HG03045 (cell line): ENCODE measurements around the gene NOD1.

Experiments used
- ATAC-seq: cut with Tn5 transposase; IDR thresholded peaks from one replicate; pipeline ENCODE4 v1.9.1; 2021; ENCODE audit warnings: mild to moderate bottlenecking, moderate library complexity; ENCODE audit not compliant: unreplicated experiment

NOD1 gene

DNA sequence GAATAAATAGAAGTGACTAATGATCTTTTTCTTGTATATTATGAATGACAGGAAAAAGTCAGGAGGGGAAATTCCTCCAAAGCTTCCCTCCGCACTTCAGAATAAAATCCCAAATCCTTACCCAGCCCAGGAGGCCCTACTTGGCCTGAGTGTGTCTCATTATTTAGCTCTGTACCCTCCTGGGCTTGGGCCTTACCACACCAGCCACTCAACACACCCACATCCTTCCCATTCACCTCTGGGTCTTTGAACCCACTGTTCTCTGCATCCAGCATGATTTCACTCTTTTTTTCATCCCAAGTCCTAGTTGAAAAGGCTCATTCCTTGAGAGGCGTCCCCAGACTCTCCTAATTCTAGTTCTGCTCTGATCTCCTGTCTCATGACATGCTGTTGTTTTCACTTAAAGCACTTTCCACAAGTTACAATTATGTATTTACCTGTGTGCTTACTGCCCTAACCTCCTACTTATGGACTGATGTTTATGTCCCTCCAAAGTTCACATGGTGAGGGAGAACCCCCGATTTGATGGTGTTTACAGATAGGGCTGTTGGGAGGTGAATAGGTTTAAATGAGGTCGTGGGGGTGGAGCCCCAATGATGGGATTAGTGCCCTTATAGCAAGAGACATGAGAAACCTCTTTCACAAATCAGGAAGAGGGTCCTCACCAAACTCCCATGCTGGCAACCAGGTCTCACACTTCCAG lies 6.4 kb downstream of the NOD1 start:
- ATAC-seq, result no peak

DNA sequence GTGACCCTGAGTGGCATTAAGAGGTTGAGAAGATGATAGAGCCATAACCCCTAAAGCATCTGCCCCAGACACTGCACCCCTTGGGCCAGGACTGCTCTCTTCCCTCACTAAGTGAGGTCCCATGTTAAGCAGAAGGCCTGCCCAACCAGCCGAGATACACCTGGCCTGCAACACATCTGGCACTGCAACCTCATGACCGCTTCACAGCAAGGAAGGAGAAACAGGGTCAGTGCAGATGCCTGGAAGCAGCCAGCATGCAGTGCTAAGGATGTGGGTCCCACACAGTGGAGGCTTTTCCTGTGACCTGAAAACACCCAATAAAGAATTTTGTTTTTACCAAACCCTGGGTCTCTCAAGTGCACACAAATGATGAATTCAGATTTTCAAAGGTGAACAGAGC lies 7.4 kb downstream of the NOD1 start:
- no peak for ATAC-seq

DNA sequence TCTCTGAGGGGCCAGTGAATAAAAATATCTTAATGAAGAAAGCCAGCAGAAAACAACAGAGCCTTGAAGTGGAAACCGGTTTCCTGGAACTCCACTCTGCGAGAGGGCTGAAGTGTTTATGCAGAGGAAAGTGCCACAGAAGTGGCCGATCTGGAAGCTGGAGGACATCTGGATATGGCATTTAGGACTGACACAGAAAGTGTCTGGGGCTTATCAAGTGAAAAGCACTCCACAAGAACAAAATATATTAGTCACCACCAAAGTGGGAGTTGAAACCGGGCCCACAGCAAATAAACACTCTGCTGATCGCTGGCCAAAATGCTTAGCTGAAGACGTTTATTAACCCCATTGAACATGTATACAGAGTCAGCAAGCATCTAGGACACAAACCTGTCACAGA lies 7.8 kb downstream of the NOD1 start:
- no peak for ATAC-seq

DNA sequence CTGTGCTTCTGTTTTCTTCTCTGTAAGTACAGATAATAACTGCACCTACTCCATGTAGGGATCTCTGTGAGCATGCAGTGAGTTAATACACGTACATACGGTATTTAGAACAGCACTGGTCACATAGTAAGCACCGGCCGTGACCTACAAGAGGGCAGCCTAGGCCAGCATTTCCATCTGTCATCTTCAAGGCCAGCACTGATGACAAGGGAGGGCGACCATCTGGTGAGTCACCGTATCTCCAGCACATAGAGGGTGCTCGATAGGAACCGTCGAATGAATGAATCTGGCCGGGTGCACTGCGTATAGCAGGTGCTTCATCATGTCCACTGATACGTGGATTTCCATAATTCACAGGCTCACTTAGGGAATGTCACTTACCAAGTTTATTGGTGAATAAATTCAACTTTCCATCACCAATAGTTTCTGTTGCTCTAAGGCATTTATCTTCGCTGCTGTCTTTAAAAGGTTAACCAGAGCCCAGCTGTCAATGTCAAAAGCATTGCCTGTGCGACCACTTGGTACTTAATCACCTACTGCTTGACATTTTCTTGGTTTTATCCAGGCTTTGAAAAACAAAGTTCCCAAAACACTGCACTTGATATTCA lies 8.3 kb downstream of the NOD1 start:
- no peak for ATAC-seq

DNA sequence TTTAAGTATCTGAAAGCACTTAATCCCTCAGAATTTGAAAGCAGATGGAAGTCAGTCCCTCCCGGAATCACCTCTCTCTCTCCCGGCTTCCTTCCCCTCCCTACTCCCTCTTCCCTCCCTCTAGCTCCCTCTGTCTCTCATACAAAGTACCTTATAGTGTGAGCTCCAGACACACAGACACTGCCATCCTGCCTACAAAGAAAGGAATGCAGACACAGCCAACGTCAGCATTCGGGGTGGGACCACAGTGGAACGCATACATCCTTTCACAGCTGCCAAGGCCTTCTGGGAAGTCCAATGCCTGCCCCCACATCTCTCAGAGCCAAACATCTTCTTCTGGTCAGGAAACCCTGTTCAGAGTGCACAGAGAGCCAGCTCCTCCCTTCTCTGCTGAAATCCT lies 9.3 kb downstream of the NOD1 start:
- no peak for ATAC-seq

DNA sequence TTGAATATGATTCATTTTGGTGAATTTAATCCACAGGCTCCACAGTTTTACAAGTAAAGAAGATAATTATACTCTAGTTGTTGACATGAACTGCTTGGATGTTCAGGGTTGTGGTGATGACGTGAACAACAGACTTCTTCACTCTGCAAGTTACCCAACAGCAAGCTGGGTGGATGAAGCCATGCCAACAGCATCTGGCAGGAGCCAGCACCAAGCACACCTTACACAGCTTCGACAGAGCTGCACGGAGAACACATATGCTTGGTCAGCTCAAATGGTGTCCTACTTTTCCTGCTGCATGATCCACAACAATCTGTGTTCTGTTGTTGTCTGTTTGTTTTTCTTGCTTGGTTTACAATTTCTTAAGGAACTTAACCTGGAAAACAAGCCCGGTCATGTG lies 9.8 kb downstream of the NOD1 start:
- ATAC-seq, result no peak

DNA sequence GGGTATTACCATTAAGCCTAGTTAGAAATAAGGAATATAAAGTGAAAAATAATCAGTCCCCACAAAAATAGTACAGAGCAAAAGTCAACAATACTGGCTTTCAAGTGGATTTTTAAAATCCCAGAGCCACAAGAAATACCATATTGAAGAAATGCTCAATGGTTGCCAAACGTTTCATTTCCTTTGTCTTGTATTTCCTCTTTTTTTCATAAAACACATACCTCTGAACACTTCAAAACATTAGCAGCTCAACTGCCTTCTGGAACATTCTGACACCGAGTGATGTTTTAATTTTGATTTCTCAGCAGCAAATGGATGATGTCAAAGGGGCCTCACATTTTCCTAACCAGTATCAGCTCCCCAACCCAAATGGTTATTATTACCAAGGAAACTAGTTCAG lies 10.5 kb downstream of the NOD1 start:
- ATAC-seq, result no peak

DNA sequence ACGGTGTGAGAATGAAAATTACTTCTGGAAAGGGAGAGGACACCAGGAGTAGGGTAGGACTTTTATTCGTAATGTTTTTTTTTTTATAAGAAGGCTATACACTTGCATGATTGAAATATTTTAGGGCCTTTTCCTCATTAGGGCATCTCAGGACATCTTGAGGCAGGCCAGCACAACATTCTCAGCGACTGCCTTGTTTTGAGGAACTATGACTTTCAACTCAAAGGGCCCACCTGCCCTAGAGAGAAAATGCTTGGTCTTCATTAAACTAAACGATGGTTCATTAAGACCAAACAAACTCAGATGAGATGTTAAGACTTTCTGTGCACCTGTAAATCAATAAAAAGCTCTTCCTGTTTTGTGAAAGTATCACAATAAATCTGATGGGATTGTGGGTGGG lies 11.3 kb downstream of the NOD1 start:
- no peak for ATAC-seq

DNA sequence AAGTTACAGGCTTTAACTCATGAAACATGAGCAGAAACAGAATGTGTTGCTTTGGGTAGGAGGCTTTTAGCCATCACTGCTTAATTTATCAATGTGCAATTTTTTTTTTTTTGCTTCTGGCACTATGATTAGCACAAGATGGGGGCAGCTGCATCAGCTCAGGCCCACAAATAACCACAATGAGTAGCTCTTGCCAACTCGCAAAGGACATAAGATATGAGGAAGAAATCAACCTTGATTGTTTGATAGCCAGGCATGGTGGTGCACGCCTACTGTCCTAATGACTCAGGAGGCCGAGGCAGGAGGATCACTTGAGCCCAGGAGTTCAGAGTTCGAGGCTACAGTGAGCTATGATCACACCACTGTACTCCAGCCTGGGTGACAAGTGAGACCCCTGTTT lies 12.3 kb downstream of the NOD1 start:
- ATAC-seq, result no peak

DNA sequence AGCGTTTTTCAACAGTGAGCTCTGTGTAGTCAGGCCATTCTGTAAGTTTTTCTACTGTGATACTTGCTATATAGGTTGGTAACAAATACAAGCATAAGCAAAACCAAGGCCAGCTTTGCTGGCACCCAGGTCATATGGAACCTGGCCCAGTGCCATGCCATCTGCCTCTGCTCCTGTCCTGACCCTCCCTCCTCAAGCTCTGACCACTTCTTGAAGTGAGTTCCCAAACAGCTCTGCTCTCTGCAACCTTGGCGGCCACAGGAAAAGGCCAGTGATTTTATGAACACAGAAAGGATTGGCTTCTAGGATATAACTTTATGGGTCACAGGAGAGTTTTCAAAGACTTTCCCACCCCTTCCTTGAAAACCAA lies 12.8 kb downstream of the NOD1 start:
- no peak for ATAC-seq

DNA sequence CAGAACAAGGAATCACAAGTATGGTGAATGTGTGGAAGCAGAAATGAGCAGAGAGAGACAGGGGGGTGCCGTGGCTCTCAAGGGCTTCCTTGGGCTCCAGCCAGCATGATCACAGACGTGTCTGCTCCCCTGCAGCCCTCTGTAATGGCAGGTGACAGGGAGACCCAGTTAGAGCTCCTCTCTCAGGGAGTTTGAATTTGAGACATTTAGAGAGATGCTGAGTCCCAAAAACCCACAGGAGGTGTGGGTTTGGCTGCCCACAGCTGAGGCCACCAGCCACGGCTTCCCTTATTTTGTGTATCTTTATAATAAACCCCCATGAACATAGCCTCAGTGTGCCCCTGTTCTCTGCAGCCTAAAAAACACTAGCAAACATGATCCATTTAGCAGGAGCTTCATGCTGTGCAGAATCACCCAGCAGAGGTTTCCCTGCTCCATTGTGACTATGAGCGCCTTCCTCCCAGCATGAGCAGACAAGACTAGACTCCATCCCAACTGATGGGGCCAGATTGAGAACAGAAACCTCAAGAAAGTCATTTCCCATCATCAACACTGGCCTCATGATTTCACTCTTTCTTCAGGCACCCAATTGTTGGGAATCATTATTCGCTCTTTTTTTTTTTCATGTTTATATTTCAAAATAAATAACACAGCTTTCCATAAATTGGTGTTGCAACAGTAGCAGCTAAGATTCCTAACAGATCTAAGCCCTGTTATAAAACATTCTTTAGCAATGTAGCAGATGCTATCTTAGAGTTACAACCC lies 13.4 kb downstream of the NOD1 start:
- no peak for ATAC-seq

DNA sequence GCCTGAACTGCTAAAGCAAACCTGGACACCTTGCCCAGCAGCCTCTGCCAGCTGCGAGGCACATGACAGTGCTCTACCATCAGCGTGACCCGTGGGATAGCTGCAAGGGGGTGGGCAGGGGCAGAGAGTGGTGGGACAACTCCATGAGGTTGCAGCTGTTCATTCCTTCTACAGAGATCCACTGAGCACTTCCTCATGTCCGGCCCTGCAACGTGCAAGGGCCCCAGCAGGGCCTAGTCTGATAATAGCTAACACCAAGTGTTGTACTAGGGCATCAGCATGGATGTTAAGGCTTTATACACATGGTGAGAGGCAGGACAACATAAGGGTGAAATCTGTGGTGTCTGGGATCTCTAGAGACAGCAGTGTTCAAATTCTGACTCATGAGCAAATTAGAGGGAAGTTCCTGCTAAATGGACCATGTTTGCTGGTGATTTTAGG lies 14.3 kb downstream of the NOD1 start:
- no peak for ATAC-seq

DNA sequence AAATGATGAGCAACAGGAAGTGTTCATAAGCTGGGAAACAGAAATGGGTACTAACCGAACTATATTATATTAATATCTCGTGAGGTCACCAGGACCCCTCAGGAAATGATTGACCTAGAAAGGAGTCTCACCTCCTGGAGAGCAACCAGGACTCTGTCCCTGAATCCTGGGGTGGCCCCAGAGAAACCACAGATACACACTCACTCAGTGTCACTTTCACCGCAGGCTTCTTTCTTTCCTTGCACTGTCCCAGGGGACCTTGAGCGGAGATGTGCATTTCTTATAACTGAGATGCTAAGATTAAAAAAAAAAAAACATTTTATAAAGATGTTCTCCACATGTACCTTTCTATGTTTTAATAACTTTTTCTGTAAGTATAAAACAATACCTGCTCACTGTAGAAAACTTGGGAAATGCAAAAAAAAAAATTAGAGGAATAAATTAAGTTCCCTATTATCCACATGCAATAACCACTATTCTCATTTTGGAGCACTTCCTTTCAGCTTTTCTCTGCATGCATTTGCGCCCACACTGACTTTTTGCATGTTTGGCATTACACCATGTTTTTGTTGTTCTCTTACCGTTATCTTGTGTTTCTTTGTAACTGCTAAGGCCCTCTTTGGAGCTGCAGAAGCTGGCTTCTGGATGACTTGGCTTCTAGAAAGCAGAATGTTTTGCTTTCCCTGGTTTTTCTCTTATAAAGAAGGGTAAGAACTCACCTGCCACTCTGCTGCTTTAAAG lies 15.0 kb downstream of the NOD1 start:
- no peak for ATAC-seq

DNA sequence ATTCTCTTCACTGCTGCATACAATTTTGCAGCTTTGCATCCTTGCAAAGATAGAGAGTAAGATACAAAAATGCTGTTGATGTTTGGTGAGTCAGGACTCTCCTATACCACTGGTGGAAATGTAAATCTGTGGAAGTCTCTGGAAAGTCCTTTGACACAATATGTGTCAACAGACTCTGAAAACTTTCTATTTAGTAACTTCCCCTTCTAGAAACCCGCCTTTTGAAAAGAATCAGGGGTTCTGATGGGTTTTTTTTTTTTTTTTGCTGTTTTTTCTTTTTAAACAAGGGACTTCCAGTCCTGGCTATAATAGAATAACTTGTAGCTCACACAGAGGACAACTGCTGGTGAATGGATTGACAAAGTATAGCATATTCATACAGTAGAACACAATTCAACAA lies 16.4 kb downstream of the NOD1 start:
- no peak for ATAC-seq

DNA sequence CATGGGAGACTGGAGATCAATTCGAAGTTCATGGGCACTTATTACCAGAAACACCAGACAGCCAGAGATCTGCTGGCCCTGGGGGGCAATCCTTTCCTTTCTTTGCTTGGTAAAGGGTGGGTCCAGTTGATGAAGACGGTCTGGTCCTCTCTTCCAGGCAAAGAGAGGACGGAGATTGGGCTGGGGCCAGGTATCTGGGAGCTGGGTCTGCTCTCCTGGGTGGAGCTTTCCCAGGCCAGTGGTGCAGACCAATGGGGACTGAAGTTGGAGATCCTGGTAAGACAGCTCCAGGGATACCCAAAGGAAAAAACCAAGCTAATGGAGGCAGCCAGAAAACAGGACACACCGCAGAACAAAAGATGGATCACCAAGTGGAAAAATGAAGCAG lies 18.3 kb downstream of the NOD1 start:
- no peak for ATAC-seq

DNA sequence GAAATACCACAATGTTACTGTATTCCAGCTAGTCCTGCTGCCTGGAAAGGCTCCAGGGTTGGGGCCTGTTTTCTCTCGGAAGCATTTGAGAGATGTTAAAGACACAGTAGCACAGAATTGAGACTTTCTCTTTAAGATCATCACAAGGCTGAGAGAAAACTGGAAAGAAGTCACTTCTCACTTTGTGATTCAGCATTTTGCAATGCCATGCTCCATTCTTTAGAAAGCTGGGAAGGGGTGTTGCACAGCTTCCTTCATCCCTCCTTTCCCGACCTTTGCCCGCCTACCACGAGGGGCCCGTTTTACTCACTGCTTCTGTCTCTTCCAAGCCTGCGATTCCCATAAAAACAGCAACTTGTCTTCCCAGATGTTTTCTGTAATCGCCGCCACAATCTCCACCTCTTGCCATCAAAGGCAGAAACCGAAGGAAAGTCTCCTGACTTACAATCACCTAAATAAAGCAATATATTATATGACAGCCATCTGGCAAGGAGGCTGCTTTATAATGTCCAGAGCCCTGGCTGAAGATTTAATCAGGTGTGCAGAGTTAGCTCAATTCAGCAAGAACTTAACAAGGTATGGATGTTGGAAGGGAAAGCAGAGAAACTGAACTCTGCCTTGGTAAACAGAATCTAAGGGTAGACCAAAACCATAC lies 18.9 kb downstream of the NOD1 start:
- ATAC-seq, result no peak

DNA sequence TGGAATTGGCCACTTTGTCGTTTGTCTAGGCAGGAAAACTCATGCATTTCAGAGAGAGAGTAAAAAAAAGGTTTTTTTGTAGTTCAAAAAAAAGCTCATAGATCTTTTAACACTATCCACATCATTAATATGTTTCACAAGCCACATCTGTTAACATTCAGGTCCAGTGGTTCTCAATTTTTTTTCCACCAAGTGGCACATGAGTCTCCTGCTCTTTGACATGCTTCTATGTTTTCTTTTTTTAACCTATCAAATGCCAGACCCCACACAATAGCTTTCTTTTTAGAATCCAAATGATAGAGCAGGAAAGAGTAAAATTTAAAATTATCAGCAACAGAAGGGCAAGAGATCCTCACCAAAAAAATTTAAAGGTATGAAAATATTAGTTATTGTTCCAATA lies 20.3 kb downstream of the NOD1 start:
- no peak for ATAC-seq

DNA sequence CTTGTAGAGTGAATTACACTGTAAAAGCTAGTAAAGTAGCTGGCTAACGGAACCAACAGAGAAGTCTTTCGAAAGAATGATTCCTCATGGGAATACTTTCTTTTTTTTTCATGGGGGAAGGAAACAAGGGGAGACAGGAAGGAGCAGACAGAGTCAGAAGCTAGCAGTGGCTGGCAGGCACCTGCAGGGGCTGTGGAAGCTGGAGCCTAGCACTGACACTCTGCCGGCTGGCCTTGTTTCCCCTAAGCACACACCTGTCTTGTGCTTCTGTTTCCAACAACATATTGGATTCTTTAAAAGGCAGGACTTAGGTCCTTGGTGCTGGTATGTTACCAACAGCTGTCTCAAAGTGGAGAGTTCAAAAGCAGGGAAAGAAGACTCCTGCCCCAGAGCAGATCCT lies 24.7 kb downstream of the NOD1 start:
- ATAC-seq, result no peak

DNA sequence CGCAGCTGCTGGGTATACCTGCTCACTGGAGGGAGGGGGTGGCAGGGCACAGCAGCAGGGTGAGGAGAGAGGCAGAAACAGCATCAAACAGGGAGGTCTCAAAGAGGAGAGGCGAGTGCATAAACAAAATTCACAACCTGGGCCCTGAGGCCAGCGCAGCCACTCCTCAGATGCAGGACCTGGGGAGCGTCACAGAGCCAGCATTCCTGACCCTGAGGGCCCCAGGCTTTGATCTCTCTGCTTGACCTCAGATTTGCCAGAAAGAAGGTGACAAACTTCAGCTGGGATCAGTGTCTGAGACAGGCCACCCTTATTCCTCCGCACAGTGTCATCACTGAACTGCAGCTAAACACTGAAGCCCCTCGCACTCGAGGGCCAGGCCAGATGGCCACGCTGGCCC lies 25.6 kb downstream of the NOD1 start:
- no peak for ATAC-seq

DNA sequence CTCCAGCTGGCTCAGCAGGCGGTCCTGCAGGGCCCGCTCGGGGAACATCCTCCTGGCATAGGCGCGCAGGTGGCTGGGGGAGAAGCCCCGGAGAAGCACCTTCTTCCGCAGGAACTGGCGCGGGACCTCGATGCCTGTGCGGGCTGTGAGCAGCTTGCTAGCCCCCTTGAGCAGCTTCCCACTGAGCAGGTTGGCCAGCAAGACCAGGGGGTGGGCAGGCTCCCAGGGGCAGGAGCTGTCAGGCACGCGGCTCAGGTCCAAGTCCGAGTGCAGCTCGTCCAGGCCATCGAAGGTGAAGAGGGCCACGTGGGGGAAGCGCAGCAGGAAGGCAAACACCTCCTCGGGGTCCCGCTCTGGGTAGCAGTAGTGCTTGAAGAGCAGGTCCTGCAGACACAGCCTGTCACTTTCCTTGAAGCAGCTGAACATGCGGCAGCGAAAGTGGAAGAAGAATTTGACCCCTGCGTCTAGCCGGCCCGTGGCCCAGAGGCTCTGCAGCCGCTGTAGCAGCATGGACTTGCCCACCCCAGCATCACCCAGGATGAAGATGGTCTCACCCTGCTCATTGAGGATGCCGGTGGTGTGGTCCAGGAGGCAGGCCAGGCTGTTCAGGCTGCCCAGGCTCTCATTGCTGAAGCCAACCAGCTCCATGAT lies 26.2 kb downstream of the NOD1 start:
- no peak for ATAC-seq
